ENCODE data around the gene ARHGAP26.
"Not testable (repeated sequence)": the region's sequence is repeated elsewhere in the genome, so short reads cannot be mapped to it uniquely, and the experiment has no call there.

DNA sequence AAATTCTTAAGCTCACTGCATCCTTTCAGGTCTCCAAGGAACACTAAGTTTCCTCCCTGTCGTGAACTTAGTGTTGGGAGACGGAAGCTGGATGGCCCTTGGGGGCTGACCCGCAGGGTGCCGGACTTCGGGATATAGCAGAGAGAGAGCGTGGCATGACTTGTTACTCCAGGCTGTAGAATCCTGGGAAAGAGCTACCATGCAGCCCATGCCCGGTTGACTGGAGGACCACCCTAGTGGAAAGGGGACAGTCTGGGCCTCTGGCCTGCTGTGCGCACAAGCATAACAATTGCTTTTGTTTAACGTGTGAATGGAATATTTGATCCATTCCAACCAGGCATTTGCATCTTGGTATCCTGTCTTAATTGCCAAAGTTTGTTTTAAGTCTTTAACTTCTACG lies 319.9 kb downstream of the ARHGAP26 start:
- TF ChIP-seq POLR2A (IDR thresholded peaks at IDR 0.05) = not testable (repeated sequence)
- TF ChIP-seq, protein P1, sequence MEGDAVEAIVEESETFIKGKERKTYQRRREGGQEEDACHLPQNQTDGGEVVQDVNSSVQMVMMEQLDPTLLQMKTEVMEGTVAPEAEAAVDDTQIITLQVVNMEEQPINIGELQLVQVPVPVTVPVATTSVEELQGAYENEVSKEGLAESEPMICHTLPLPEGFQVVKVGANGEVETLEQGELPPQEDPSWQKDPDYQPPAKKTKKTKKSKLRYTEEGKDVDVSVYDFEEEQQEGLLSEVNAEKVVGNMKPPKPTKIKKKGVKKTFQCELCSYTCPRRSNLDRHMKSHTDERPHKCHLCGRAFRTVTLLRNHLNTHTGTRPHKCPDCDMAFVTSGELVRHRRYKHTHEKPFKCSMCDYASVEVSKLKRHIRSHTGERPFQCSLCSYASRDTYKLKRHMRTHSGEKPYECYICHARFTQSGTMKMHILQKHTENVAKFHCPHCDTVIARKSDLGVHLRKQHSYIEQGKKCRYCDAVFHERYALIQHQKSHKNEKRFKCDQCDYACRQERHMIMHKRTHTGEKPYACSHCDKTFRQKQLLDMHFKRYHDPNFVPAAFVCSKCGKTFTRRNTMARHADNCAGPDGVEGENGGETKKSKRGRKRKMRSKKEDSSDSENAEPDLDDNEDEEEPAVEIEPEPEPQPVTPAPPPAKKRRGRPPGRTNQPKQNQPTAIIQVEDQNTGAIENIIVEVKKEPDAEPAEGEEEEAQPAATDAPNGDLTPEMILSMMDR (IDR thresholded peaks at IDR 0.05) = not testable (repeated sequence)
